K562 (cell line): Measurements from ENCODE around the gene SLC35F4. TPM values are rescaled to one million over a fixed set of nuclear protein-coding genes. Genes with fewer than 3 reads are reported as not detected.

Source experiments
- ARID3A ChIP-seq: IDR thresholded peaks from 2 replicates; pipeline ENCODE4 v1.6.1; 2012; ENCODE audit warnings: low read depth, low read length, improper control_type of control experiment, borderline replicate concordance
- CXXC5 ChIP-seq: fragments of 250-450 bp; sonication (Bioruptor Pico); IDR thresholded peaks from 2 replicates; pipeline ENCODE4 v1.8.0; 2022; ENCODE audit warnings: inconsistent platforms, mild to moderate bottlenecking, moderate library complexity
- GTF3C2 ChIP-seq: IDR thresholded peaks from 3 replicates; pipeline ENCODE4 v1.6.1; 2011; ENCODE audit warnings: borderline replicate concordance, mild to moderate bottlenecking, moderate library complexity; ENCODE audit not compliant: insufficient read length; ENCODE audit errors: extremely low read depth
- IRF1 ChIP-seq: sonication (generic); formaldehyde crosslinking; IDR thresholded peaks from 2 replicates; pipeline ENCODE4 v1.8.0; 2022; ENCODE audit warnings: missing genetic modification reagents, mild to moderate bottlenecking, borderline replicate concordance
- KAT7 ChIP-seq: sonication (generic); formaldehyde crosslinking; IDR thresholded peaks from 2 replicates; pipeline ENCODE4 v1.8.0; 2022; ENCODE audit warnings: missing genetic modification reagents, mild to moderate bottlenecking, borderline replicate concordance
- TBP ChIP-seq: optimal IDR thresholded peaks from 2 replicates; pipeline ENCODE3; 2011; ENCODE audit warnings: low read depth, low read length, improper control_type of control experiment
- TCF7L2 ChIP-seq: fragments of 150-350 bp; IDR thresholded peaks from 2 replicates; pipeline ENCODE4 v1.6.1; 2016; ENCODE audit warnings: low read depth, mild to moderate bottlenecking, low read length, moderate library complexity
- TEAD2 ChIP-seq: fragments of 450-650 bp; IDR thresholded peaks from 2 replicates; pipeline ENCODE4 v1.6.1; 2016; ENCODE audit warnings: missing genetic modification characterization, control low read depth, missing compliant biosample characterization
- ZNF12 ChIP-seq: sonication (generic); formaldehyde crosslinking; IDR thresholded peaks from 2 replicates; pipeline ENCODE4 v1.4.0; 2020; ENCODE audit warnings: mild to moderate bottlenecking, missing genetic modification reagents
- ZNF512 ChIP-seq: IDR thresholded peaks from 2 replicates; pipeline ENCODE4 v1.6.1; 2016; ENCODE audit warnings: missing genetic modification characterization, missing compliant biosample characterization
- polyA plus RNA-seq, 8 experiments: library from polyadenylated mRNA; depleted of rRNA in 4 of 8; stranded (reverse) in 5 of 8; unstranded in 3 of 8; fragments of >200 nt; fragmentation: Nextera tagmentation in 2 of 8; fragmentation: Illumina TruSeq in 1 of 8; extraction: Ambion mirVana in 2 of 8; extraction: Trizol in 1 of 8; gene quantifications; 2 replicates each; pipeline versions ENCODE4 v1.2.1 to v1.2.3, GENCODE V29; 2011 to 2014; ENCODE audit warnings: inconsistent platforms in 1 of 8, missing spikeins in 1 of 8
- total RNA-seq, 7 experiments: library from RNA; depleted of rRNA in 6 of 7; stranded (reverse); fragments of >200 nt in 6 of 7; fragmentation: Illumina TruSeq in 2 of 7; extraction: Trizol in 2 of 7; gene quantifications; 2 replicates each; pipeline versions ENCODE4 v1.2.1 to v1.2.3, GENCODE V29; 2011 to 2021; ENCODE audit warnings: low replicate concordance in 1 of 7

Gene SLC35F4
- total and polyA plus RNA-seq, 9 of the 15 experiments (the other 6 are each of a cell fraction or from before 2014, with no cell fraction given), result 0.01 TPM; not detected in 8

GRCh38 chr14:57818511-57818910 lies 47.4 kb downstream of the SLC35F4 start (continued):
- TF ChIP-seq GTF3C2 (no peak), ARID3A (no peak), ZNF512 (tag) (no peak), TBP (no peak), TCF7L2 (no peak), CXXC5 (no peak), TEAD2 (tag) (no peak), KAT7 (no peak), IRF1 (no peak), ZNF12 (CRISPR knock-in tag) (no peak)
